Measurements from ENCODE around the gene CACHD1.

DNA sequence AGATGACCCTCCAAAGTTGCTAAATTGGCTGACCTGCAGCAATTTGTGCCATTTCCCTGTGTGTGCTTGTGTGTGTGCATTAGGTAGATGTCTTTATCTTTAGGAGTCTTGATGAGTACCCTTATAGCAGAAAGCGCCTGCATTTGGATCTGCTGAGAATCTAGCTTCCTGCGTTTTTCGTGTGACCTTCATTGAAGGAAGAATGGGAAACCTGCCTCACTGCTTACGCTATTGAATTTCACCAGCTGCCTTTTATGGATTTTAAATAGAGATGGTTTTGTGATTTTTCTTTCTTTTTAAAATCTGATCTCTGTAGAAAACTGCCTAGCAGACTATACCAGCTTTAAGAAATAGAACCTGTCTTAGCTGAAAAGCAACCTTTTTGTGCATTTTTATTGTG, 124.5 kb downstream of the CACHD1 start:
- TF ChIP-seq, protein P1, sequence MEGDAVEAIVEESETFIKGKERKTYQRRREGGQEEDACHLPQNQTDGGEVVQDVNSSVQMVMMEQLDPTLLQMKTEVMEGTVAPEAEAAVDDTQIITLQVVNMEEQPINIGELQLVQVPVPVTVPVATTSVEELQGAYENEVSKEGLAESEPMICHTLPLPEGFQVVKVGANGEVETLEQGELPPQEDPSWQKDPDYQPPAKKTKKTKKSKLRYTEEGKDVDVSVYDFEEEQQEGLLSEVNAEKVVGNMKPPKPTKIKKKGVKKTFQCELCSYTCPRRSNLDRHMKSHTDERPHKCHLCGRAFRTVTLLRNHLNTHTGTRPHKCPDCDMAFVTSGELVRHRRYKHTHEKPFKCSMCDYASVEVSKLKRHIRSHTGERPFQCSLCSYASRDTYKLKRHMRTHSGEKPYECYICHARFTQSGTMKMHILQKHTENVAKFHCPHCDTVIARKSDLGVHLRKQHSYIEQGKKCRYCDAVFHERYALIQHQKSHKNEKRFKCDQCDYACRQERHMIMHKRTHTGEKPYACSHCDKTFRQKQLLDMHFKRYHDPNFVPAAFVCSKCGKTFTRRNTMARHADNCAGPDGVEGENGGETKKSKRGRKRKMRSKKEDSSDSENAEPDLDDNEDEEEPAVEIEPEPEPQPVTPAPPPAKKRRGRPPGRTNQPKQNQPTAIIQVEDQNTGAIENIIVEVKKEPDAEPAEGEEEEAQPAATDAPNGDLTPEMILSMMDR (IDR thresholded peaks at IDR 0.05) = no peak
- TF ChIP-seq POLR2AphosphoS5 (IDR thresholded peaks at IDR 0.05) = no peak
- TF ChIP-seq POLR2A (IDR thresholded peaks at IDR 0.05) = no peak

Measured in prostate gland (tissue), 2 donors.